ENCODE results near the gene CSNK1G1.
"Not testable (repeated sequence)": the region's sequence is repeated elsewhere in the genome, so short reads cannot be mapped to it uniquely, and the experiment has no call there.

GRCh38 chr15:64120322-64120721 is 235.7 kb downstream of the CSNK1G1 start:
- not testable (repeated sequence) for TF ChIP-seq CTCF (IDR thresholded peaks at IDR 0.05; ENCODE audit: low read length); EZH2 (optimal IDR thresholded peaks at IDR 0.05; ENCODE audit: low read depth, low read length)
